Measurements from ENCODE around the gene TYMP.

TYMP gene

GRCh38 chr22:50488006-50488677 lies 41.7 kb downstream of the TYMP start:
- H3K4me1 ChIP-seq (ENCODE audit: control insufficient read depth, insufficient read depth, low read length): no peaks in the 10 kb centered on the region
- H3K9me3 ChIP-seq (ENCODE audit: control insufficient read depth, insufficient read depth, low read depth, low read length): no peaks in the 10 kb centered on the region
- H3K4me3 ChIP-seq (ENCODE audit: low read depth, low read length): no peak overlapping the region
- H3K36me3 ChIP-seq (ENCODE audit: control insufficient read depth in 2 of 2, insufficient read depth in 1 of 2, low read length in 2 of 2): no peaks in the 10 kb centered on the region
- TF ChIP-seq GLIS1 (tag by site-specific recombination; IDR thresholded peaks at IDR 0.05) (peak; percentile 64), SP2 (tag by site-specific recombination; IDR thresholded peaks at IDR 0.05) (0 out of 2 replicates have a peak, but pooled peaks have one; percentile 8), ZNF248 (tag by site-specific recombination; IDR thresholded peaks at IDR 0.05) (no peak)
- POLR2A ChIA-PET: interaction anchor here (2.2 kb wide), 1 partner anchor 9 kb away, joined by 8 read pairs; no protein-coding TSS in a partner anchor
- CTCF ChIA-PET: no interaction called here
- H3K27ac ChIP-seq (ENCODE audit: extremely low read depth, low read depth, low read length): no peak overlapping the region

- POLR2A ChIA-PET: interaction anchor here (1.0 to 2.2 kb wide), 3 partner anchors 10 to 36 kb away, joined by 3 to 8 read pairs (median 5); partner anchors contain the start of genes LMF2 and NCAPH2
- CTCF ChIA-PET: interaction anchor here (3.1 kb wide), 1 partner anchor 10 kb away, joined by 21 read pairs; no protein-coding TSS in a partner anchor
- TF ChIP-seq ZBTB49 (tag by site-specific recombination; IDR thresholded peaks at IDR 0.05; ENCODE audit: low read depth) (no peak), GLIS1 (tag by site-specific recombination; IDR thresholded peaks at IDR 0.05) (peak; percentile 90), REST (tag by site-specific recombination; IDR thresholded peaks at IDR 0.05) (no peak), ZNF501 (tag by site-specific recombination; IDR thresholded peaks at IDR 0.05) (no peak), GLIS2 (tag by site-specific recombination; IDR thresholded peaks at IDR 0.05) (0 out of 2 replicates have a peak, but pooled peaks have one; percentile 10), IKZF3 (tag by site-specific recombination; IDR thresholded peaks at IDR 0.05) (no peak)
- H3K4me3 ChIP-seq (ENCODE audit: low read depth, low read length): no peak overlapping the region
- no peak overlapping the region for H3K27ac ChIP-seq (ENCODE audit: extremely low read depth, low read depth, low read length)
- no peaks in the 10 kb centered on the region for H3K4me1 ChIP-seq (ENCODE audit: control insufficient read depth, insufficient read depth, low read length)
- H3K9me3 ChIP-seq (ENCODE audit: control insufficient read depth, insufficient read depth, low read depth, low read length): no peaks in the 10 kb centered on the region
- no peaks in the 10 kb centered on the region for H3K36me3 ChIP-seq (ENCODE audit: control insufficient read depth in 2 of 2, insufficient read depth in 1 of 2, low read length in 2 of 2)
These were observed 42.4 kb downstream of the TYMP start for GRCh38 chr22:50487290-50488005.

DNA sequence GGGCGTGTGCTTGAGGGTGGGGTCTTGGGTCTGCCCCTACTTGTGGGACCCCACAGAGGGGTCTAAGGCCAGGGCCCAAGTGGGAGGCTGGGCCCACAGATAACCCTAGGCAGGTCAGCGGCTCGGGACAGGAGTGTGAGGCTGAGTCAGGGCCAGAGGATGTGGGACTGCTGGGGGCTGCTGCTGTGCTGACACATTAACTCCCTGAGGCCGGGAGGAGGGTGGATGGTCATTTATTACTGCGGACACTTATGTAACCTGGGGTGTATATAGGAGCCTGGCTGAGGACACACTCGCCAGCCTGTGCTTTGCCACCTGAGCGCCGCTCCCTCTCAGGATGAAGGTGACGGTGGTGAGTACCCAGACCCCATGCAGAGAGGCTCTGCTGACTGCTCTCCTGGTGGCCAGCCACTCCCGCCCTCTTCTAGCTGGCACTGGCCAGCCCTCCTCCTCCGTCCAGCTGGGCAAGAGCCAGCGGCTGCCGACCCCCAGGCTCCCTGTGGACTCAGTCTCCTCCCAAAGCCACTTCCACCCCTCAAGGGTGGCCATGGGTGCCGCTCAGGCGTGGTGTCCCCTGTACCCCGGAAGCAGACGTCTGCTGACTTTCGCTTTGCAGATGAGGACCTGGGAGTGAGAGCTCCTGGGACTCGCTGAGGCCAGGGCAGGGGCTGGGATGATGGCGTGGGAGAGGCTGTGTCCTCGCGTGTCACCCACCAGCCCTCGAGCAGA lies 43.1 kb downstream of the TYMP start, which contains the start of gene MIOX:
Gene MIOX (plus strand): TSS at position 299 of the 729 bp plus-strand sequence. CDS start 39 bp downstream, at position 338.
- ChIA-PET POLR2A (interaction anchor here (1.0 to 2.2 kb wide), 3 partner anchors 11 to 35 kb away, joined by 3 to 8 read pairs (median 5); partner anchors contain the start of genes LMF2 and NCAPH2), CTCF (interaction anchor here (0.7 to 3.1 kb wide), 3 partner anchors 11 to 319 kb away, joined by 4 to 21 read pairs (median 5); no protein-coding TSS in a partner anchor)
- H3K4me3 ChIP-seq (ENCODE audit: low read depth, low read length): no peak within 1 kb of the TSS

More for the DNA sequence above, 43.1 kb downstream of the TYMP start, which contains the start of gene MIOX:
- Histone ChIP-seq H3K4me1 (ENCODE audit: control insufficient read depth, insufficient read depth, low read length) (no peaks in the 10 kb centered on the region), H3K9me3 (ENCODE audit: control insufficient read depth, insufficient read depth, low read depth, low read length) (no peaks in the 10 kb centered on the region), H3K36me3 (ENCODE audit: control insufficient read depth in 2 of 2, insufficient read depth in 1 of 2, low read length in 2 of 2) (no peaks in the 10 kb centered on the region), H3K27ac (ENCODE audit: extremely low read depth, low read depth, low read length) (no peak within 1 kb of the TSS)
- TF ChIP-seq ZIC2 (tag by site-specific recombination; IDR thresholded peaks at IDR 0.05) (peak; percentile 69), ZNF366 (tag by site-specific recombination; conservative IDR thresholded peaks at IDR 0.05) (no peak), GLIS1 (tag by site-specific recombination; IDR thresholded peaks at IDR 0.05) (peak; percentile 55), ZNF433 (tag by site-specific recombination; IDR thresholded peaks at IDR 0.05; ENCODE audit: low read depth) (no peak), ZBTB20 (tag by site-specific recombination; IDR thresholded peaks at IDR 0.05) (0 out of 2 replicates have a peak, but pooled peaks have one; percentile 12)
